Keratinocyte (primary cell): ENCODE results near the gene MRTFA. TPM values are rescaled to one million over a fixed set of nuclear protein-coding genes. Genes with fewer than 3 reads are reported as not detected.
A peak's percentile ranks its signal among the peaks of the same experiment; 100 is the strongest.

Experiments
- DNase-seq: peaks from one replicate; pipeline ENCODE4 v3.0.0-alpha.2; 2011; ENCODE audit warnings: low read depth, missing footprints, low spot score
- FAIRE-seq: peaks from 2 replicates; lab custom pipeline; 2011; peaks lifted over from hg19 to GRCh38; lab: Jason Lieb, UNC
- H2AFZ ChIP-seq: 2 replicates; pipeline ENCODE4 v1.6.0; 2012; ENCODE audit warnings: low read length, control low read depth, inconsistent platforms; ENCODE audit not compliant: control insufficient read depth
- H3K27ac ChIP-seq: 2 replicates; pipeline ENCODE4 v1.5.1; 2011; ENCODE audit warnings: low read length; ENCODE audit not compliant: control insufficient read depth, insufficient read depth
- H3K27me3 ChIP-seq: 3 replicates; pipeline ENCODE4 v1.6.0; 2011; ENCODE audit warnings: low read length; ENCODE audit not compliant: control insufficient read depth, insufficient read depth; ENCODE audit errors: extremely low read depth
- H3K36me3 ChIP-seq, 2 experiments: 2 replicates in 1 of 2; 3 replicates in 1 of 2; pipeline ENCODE4 v1.5.1; 2011; ENCODE audit warnings: low read length in 2 of 2, mild to moderate bottlenecking in 1 of 2; ENCODE audit not compliant: control insufficient read depth in 2 of 2, insufficient read depth in 2 of 2; ENCODE audit errors: extremely low read depth in 1 of 2
- H3K4me1 ChIP-seq: 3 replicates; pipeline ENCODE4 v1.5.1; 2011; ENCODE audit warnings: low read length; ENCODE audit not compliant: control insufficient read depth, insufficient read depth; ENCODE audit errors: extremely low read depth
- H3K4me2 ChIP-seq: 3 replicates; pipeline ENCODE4 v1.6.0; 2011; ENCODE audit warnings: low read depth, low read length; ENCODE audit not compliant: control insufficient read depth, insufficient read depth; ENCODE audit errors: extremely low read depth
- H3K4me3 ChIP-seq, 3 experiments: fragments of 200-600 bp in 1 of 3; sonication (generic) in 1 of 3; 2 replicates in 2 of 3; 3 replicates in 1 of 3; pipeline ENCODE4 v1.5.1; 2011 to 2016; ENCODE audit warnings: low read length in 3 of 3, mild to moderate bottlenecking in 3 of 3, control low read depth in 2 of 3, inconsistent platforms in 1 of 3, low read depth in 1 of 3, mixed read lengths in 1 of 3, mixed run types in 1 of 3, moderate library complexity in 1 of 3; ENCODE audit not compliant: control insufficient read depth in 2 of 3, insufficient read depth in 2 of 3; ENCODE audit errors: extremely low read depth in 1 of 3
- H3K79me2 ChIP-seq: 2 replicates; pipeline ENCODE4 v1.6.0; 2012; ENCODE audit warnings: low read length; ENCODE audit not compliant: control insufficient read depth, insufficient read depth
- H3K9ac ChIP-seq: 3 replicates; pipeline ENCODE4 v1.6.0; 2011; ENCODE audit warnings: low read length; ENCODE audit not compliant: control insufficient read depth, insufficient read depth; ENCODE audit errors: extremely low read depth
- H3K9me1 ChIP-seq: 3 replicates; pipeline ENCODE4 v1.6.0; 2011; ENCODE audit warnings: low read length; ENCODE audit not compliant: control insufficient read depth, insufficient read depth; ENCODE audit errors: extremely low read depth
- H3K9me3 ChIP-seq: 2 replicates; pipeline ENCODE4 v1.5.1; 2012; ENCODE audit warnings: low read depth, low read length; ENCODE audit not compliant: control insufficient read depth
- H4K20me1 ChIP-seq: 3 replicates; pipeline ENCODE4 v1.6.0; 2011; ENCODE audit warnings: low read length; ENCODE audit not compliant: control insufficient read depth, insufficient read depth; ENCODE audit errors: extremely low read depth
- EZH2 ChIP-seq: IDR thresholded peaks from one replicate; pipeline ENCODE4 v1.6.1; 2012; ENCODE audit warnings: inconsistent platforms, mild to moderate bottlenecking, low read length, moderate library complexity
- dilution Hi-C: fragments of 300-500 bp; cut with MboI; formaldehyde crosslinking; loops from one replicate; pipeline ENCODE4 v1.7.0; 2020; ENCODE audit warnings: low sequenced_read_pairs; ENCODE audit not compliant: extremely low pct_ligation_motif_present
- polyA plus RNA-seq, 5 experiments: library from polyadenylated mRNA; depleted of rRNA in 3 of 5; stranded (reverse) in 3 of 5; stranded (forward) in 1 of 5; unstranded in 1 of 5; fragments of >200 nt; gene quantifications; 1 replicate in 1 of 5; 2 replicates in 3 of 5; 3 replicates in 1 of 5; pipeline versions ENCODE4 v1.2.1 to v1.2.3, GENCODE V29; 2011 to 2012; ENCODE audit warnings: missing spikeins in 2 of 5, low read depth in 1 of 5, low replicate concordance in 1 of 5
- TF ChIP-seq, protein P1 (sequence below), 3 experiments: IDR thresholded peaks in 1 of 3; conservative IDR thresholded peaks in 1 of 3; optimal IDR thresholded peaks in 1 of 3; 2 replicates in 2 of 3; 3 replicates in 1 of 3; pipeline versions ENCODE3 to v1.5.1; 2011; ENCODE audit warnings: low read length in 3 of 3, mild to moderate bottlenecking in 3 of 3, moderate library complexity in 2 of 3, control low read depth in 1 of 3, inconsistent platforms in 1 of 3; ENCODE audit not compliant: insufficient read depth in 2 of 3; ENCODE audit errors: extremely low read depth in 1 of 3

Gene MRTFA
- polyA plus RNA-seq, 1 donor (not counting 4 experiments of a cell fraction or from before 2014, with no cell fraction given), result 6.5 TPM

DNA sequence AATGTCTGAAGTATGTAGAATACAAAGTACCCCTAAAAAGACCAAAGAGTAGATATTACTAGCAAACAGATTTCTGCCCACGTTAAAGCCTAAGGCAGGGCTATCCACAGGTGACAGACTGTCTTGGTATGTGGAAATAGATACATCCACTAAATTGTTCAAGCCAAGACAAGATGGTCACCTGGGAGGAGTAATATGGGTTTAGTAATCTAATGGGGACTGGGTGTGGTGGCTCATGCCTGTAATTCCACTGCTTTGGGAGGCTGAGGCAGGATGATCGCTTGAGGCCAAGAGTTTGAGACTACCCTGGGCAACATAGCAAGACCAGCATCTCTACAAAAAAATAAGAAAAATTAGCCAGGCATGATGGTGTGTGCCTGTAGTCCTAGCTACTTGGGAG, 258.6 kb downstream of the MRTFA start:
- H3K27ac ChIP-seq, result peak overlapping the region; percentile 47
- H3K9me3 ChIP-seq, result no peaks in the 10 kb centered on the region
- H4K20me1 ChIP-seq, result no peaks in the 10 kb centered on the region
- H3K79me2 ChIP-seq, result peaks cover 54% of the 10 kb centered on the region
- peaks cover 11% of the 10 kb centered on the region for H3K4me1 ChIP-seq
- DNase-seq (peak; percentile 57), FAIRE-seq (peak; percentile 96)
- no peak overlapping the region for H3K4me3 ChIP-seq
- no peaks in the 10 kb centered on the region for H3K9me1 ChIP-seq
- H2AFZ ChIP-seq, result no peak overlapping the region
- H3K27me3 ChIP-seq, result no peaks in the 10 kb centered on the region
- H3K9ac ChIP-seq, result peak overlapping the region; percentile 9
- peaks cover 1 to 4% of the 10 kb centered on the region in 2 experiments for H3K36me3 ChIP-seq
- H3K4me2 ChIP-seq, result peak overlapping the region; percentile 37
- TF ChIP-seq, protein P1, sequence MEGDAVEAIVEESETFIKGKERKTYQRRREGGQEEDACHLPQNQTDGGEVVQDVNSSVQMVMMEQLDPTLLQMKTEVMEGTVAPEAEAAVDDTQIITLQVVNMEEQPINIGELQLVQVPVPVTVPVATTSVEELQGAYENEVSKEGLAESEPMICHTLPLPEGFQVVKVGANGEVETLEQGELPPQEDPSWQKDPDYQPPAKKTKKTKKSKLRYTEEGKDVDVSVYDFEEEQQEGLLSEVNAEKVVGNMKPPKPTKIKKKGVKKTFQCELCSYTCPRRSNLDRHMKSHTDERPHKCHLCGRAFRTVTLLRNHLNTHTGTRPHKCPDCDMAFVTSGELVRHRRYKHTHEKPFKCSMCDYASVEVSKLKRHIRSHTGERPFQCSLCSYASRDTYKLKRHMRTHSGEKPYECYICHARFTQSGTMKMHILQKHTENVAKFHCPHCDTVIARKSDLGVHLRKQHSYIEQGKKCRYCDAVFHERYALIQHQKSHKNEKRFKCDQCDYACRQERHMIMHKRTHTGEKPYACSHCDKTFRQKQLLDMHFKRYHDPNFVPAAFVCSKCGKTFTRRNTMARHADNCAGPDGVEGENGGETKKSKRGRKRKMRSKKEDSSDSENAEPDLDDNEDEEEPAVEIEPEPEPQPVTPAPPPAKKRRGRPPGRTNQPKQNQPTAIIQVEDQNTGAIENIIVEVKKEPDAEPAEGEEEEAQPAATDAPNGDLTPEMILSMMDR (optimal IDR thresholded peaks at IDR 0.05 in 1 of 3, IDR thresholded peaks at IDR 0.05 in 1 of 3, conservative IDR thresholded peaks at IDR 0.05 in 1 of 3; ENCODE audit: extremely low read depth in 1 of 3, insufficient read depth in 2 of 3, low read length in 3 of 3), result no peak
- no peak for TF ChIP-seq EZH2
- dilution Hi-C loops, result no loop called here

GRCh38 chr22:40376149-40376548, 260.4 kb downstream of the MRTFA start:
- Histone ChIP-seq H3K79me2 (peaks cover 52% of the 10 kb centered on the region), H3K27me3 (no peaks in the 10 kb centered on the region), H3K9me1 (no peaks in the 10 kb centered on the region), H4K20me1 (no peaks in the 10 kb centered on the region), H3K27ac (no peak overlapping the region), H3K36me3 (peaks cover 2 to 7% of the 10 kb centered on the region in 2 experiments), H2AFZ (no peak overlapping the region), H3K4me1 (peaks cover 20% of the 10 kb centered on the region), H3K9me3 (no peaks in the 10 kb centered on the region), H3K4me3 (no peak overlapping the region), H3K4me2 (no peak overlapping the region), H3K9ac (no peak overlapping the region)
- TF ChIP-seq, protein P1 (optimal IDR thresholded peaks at IDR 0.05 in 1 of 3, IDR thresholded peaks at IDR 0.05 in 1 of 3, conservative IDR thresholded peaks at IDR 0.05 in 1 of 3; ENCODE audit: extremely low read depth in 1 of 3, insufficient read depth in 2 of 3, low read length in 3 of 3), result no peak
- TF ChIP-seq EZH2, result no peak
- DNase-seq (no peak), FAIRE-seq (no peak)
- dilution Hi-C loops, result no loop called here
